Measurements from ENCODE around the gene FAH.

FAH gene

GRCh38 chr15:80228959-80229610, 76.3 kb downstream of the FAH start:
- H3K9me2 ChIP-seq (replicated peaks; ENCODE audit: low read depth, low read length) = no peaks in the 10 kb centered on the region
- H3K4me2 ChIP-seq (ENCODE audit: low read depth, low read length, poor library complexity, severe bottlenecking) = no peak overlapping the region
- no peaks in the 10 kb centered on the region for H3K79me2 ChIP-seq (ENCODE audit: insufficient read depth, low read length)
- no peak overlapping the region for H2AFZ ChIP-seq (ENCODE audit: low read length)
- H3K9me3 ChIP-seq (ENCODE audit: insufficient read depth, low read depth, low read length) = no peaks in the 10 kb centered on the region
- no peaks in the 10 kb centered on the region for H3K27me3 ChIP-seq (ENCODE audit: insufficient read depth, low read length, poor library complexity, severe bottlenecking)
- no peaks in the 10 kb centered on the region for H3K36me3 ChIP-seq (ENCODE audit: insufficient read depth, low read length)
- no peaks in the 10 kb centered on the region for H4K20me1 ChIP-seq (ENCODE audit: insufficient read depth, low read length, poor library complexity, severe bottlenecking)
- no peak for TF ChIP-seq EZH2phosphoT487 (IDR thresholded peaks at IDR 0.05; ENCODE audit: borderline replicate concordance)
- TF ChIP-seq, protein P1, sequence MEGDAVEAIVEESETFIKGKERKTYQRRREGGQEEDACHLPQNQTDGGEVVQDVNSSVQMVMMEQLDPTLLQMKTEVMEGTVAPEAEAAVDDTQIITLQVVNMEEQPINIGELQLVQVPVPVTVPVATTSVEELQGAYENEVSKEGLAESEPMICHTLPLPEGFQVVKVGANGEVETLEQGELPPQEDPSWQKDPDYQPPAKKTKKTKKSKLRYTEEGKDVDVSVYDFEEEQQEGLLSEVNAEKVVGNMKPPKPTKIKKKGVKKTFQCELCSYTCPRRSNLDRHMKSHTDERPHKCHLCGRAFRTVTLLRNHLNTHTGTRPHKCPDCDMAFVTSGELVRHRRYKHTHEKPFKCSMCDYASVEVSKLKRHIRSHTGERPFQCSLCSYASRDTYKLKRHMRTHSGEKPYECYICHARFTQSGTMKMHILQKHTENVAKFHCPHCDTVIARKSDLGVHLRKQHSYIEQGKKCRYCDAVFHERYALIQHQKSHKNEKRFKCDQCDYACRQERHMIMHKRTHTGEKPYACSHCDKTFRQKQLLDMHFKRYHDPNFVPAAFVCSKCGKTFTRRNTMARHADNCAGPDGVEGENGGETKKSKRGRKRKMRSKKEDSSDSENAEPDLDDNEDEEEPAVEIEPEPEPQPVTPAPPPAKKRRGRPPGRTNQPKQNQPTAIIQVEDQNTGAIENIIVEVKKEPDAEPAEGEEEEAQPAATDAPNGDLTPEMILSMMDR (conservative IDR thresholded peaks at IDR 0.05; ENCODE audit: low read length) = no peak
- no peaks in the 10 kb centered on the region for H3F3A ChIP-seq (ENCODE audit: low read depth)
- H3K4me1 ChIP-seq (ENCODE audit: insufficient read depth, low read length, poor library complexity, severe bottlenecking) = no peaks in the 10 kb centered on the region
- no peak overlapping the region for H3K9ac ChIP-seq (ENCODE audit: low read depth, low read length, poor library complexity, severe bottlenecking)
- no peak overlapping the region for H3K4me3 ChIP-seq (ENCODE audit: low read length, poor library complexity, severe bottlenecking)

GRCh38 chr15:80231371-80231770, 78.6 kb downstream of the FAH start:
- no peak for TF ChIP-seq EZH2phosphoT487 (IDR thresholded peaks at IDR 0.05; ENCODE audit: borderline replicate concordance)
- TF ChIP-seq, protein P1 (conservative IDR thresholded peaks at IDR 0.05; ENCODE audit: low read length) = no peak
- H3K4me1 ChIP-seq (ENCODE audit: insufficient read depth, low read length, poor library complexity, severe bottlenecking) = no peaks in the 10 kb centered on the region
- no peak overlapping the region for H3K4me2 ChIP-seq (ENCODE audit: low read depth, low read length, poor library complexity, severe bottlenecking)
- no peak overlapping the region for H3K4me3 ChIP-seq (ENCODE audit: low read length, poor library complexity, severe bottlenecking)
- H2AFZ ChIP-seq (ENCODE audit: low read length) = no peak overlapping the region
- H3K79me2 ChIP-seq (ENCODE audit: insufficient read depth, low read length) = no peaks in the 10 kb centered on the region
- H4K20me1 ChIP-seq (ENCODE audit: insufficient read depth, low read length, poor library complexity, severe bottlenecking) = no peaks in the 10 kb centered on the region
- no peaks in the 10 kb centered on the region for H3K9me3 ChIP-seq (ENCODE audit: insufficient read depth, low read depth, low read length)
- no peaks in the 10 kb centered on the region for H3F3A ChIP-seq (ENCODE audit: low read depth)
- no peak overlapping the region for H3K9ac ChIP-seq (ENCODE audit: low read depth, low read length, poor library complexity, severe bottlenecking)
- no peaks in the 10 kb centered on the region for H3K36me3 ChIP-seq (ENCODE audit: insufficient read depth, low read length)
- no peaks in the 10 kb centered on the region for H3K27me3 ChIP-seq (ENCODE audit: insufficient read depth, low read length, poor library complexity, severe bottlenecking)
- no peaks in the 10 kb centered on the region for H3K9me2 ChIP-seq (replicated peaks; ENCODE audit: low read depth, low read length)

- H3K36me3 ChIP-seq (ENCODE audit: insufficient read depth, low read length) = no peaks in the 10 kb centered on the region
- TF ChIP-seq, protein P1 (conservative IDR thresholded peaks at IDR 0.05; ENCODE audit: low read length) = no peak
- no peak for TF ChIP-seq EZH2phosphoT487 (IDR thresholded peaks at IDR 0.05; ENCODE audit: borderline replicate concordance)
- no peaks in the 10 kb centered on the region for H4K20me1 ChIP-seq (ENCODE audit: insufficient read depth, low read length, poor library complexity, severe bottlenecking)
- H3K9me2 ChIP-seq (replicated peaks; ENCODE audit: low read depth, low read length) = no peaks in the 10 kb centered on the region
- no peak overlapping the region for H3K9ac ChIP-seq (ENCODE audit: low read depth, low read length, poor library complexity, severe bottlenecking)
- H3K79me2 ChIP-seq (ENCODE audit: insufficient read depth, low read length) = no peaks in the 10 kb centered on the region
- no peak overlapping the region for H3K4me3 ChIP-seq (ENCODE audit: low read length, poor library complexity, severe bottlenecking)
- H3K4me2 ChIP-seq (ENCODE audit: low read depth, low read length, poor library complexity, severe bottlenecking) = no peak overlapping the region
- no peaks in the 10 kb centered on the region for H3F3A ChIP-seq (ENCODE audit: low read depth)
- H3K4me1 ChIP-seq (ENCODE audit: insufficient read depth, low read length, poor library complexity, severe bottlenecking) = no peaks in the 10 kb centered on the region
- no peaks in the 10 kb centered on the region for H3K27me3 ChIP-seq (ENCODE audit: insufficient read depth, low read length, poor library complexity, severe bottlenecking)
- no peaks in the 10 kb centered on the region for H3K9me3 ChIP-seq (ENCODE audit: insufficient read depth, low read depth, low read length)
- no peak overlapping the region for H2AFZ ChIP-seq (ENCODE audit: low read length)
Observed at GRCh38 chr15:80233581-80233980, 80.8 kb downstream of the FAH start.
